Activated CD4-positive, alpha-beta T cell treated with anti-CD3 and anti-CD28 coated beads, Interleukin-10, Interleukin-2, amounts not matched to agents 100 ng/mL and 50 ng/mL, durations not matched to agents 16 hours and 8 hours (primary cell): Measurements from ENCODE around the gene BCAS3.

ENCODE experiments used
- DNase-seq: peaks from one replicate; pipeline ENCODE4 v3.0.0-alpha.2; 2020

The BCAS3 gene

DNA sequence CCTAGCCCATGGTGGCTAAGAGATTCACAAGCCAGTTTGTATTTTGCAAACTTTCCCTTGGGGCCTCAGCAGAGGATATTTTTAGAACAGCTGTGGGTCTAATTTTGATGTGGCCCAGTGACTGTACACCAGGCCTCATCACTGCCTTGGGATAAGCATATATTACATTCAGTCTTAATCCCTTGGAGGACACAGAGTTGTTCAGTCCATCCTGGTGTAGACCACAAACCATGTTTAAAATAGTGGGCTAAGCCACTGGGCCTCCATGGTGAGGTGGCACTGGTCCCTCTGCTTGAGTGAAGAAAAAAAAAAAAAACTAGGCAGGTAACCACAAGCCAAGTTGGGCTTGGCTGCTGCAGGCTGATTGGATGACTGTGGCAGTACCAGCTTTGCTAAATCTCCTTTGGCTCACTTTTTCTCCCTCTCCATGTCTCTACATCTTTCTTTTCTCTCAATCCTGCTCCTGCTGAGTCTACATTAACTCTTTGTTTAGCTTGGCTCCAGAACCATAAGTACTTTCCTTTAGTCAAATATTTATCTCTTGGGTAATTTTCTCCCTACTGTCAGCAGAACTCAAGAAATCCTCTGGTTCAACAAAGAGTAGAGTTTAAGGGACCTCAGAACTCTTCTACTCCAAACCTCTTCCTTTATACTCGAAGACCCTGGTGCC, 602.0 kb downstream of the BCAS3 start:
- peak; percentile 12 for DNase-seq

DNA sequence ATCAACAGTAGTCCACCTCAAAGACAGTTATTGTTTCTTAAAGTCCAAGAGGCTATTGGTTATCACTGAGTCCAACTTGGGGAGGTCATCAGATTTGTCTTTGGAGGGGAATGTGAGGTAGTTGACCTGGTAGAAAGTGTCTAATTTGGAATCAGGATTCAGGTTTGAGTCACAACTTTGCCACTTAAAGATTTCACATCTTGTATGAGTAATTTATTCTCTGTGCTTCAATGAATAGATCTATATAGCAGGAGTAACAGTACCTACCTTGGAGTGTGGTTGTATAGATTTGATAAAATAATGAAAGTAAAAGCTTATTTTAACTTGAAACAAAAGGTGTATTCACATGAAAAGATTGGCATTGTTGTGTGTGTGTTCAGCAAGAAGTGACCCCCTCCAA, 602.7 kb downstream of the BCAS3 start:
- DNase-seq: peak; percentile 51

DNA sequence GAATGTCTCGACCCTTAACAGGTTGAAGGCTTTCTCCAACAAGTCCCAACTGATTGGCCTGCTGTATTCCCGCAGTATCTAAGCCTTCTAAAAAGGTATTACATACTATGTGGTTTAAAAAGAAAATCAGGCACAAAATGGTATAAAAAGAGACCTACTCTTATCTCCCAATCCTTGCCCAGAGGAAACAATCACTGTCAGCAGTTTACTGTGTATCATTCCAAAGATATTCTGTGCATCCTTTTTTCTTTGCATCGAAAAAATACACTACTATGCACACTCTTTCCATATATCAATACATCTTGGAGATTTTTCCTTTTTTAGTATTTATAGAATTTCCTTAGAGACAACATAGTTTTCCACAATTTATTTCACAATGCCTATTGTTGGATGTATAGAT, 603.2 kb downstream of the BCAS3 start:
- no peak for DNase-seq

DNA sequence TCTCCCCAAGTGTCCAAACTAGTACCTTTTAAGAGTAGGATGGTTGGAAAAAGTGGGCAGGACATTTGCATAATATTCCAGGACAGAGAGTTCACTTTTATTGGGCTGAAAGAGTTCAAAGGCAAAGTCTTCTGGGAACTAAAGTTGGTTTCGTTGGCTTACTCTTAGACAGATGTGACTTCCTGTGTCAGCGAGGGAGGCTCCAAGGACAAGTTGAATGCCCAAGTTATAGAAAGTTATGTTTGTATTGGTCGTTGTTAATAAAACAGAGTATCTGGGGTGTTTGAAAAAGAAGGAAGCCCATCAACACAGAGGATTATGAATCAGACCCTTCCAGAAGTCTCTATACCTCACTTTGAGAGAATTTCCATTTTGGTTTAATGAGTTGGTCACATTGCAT, 604.7 kb downstream of the BCAS3 start:
- DNase-seq: no peak

DNA sequence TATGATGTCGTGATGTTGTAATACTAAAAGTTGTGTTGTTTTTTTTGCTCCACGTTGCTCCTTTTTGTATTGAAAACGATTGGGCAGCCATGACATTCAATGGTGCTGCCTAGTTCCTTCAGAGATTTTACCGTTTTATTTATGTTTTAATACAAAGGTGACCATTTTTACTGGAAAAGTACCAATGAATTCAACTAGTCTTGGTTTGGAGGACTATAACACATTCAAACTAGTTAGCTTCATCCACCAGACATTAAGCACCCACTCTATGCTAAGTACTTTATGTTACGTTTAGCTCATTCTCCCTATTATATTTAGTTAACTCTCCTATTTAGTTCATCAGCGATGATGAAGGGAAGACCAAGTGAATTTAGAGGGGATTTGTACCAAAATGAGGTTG, 605.4 kb downstream of the BCAS3 start:
- no peak for DNase-seq

DNA sequence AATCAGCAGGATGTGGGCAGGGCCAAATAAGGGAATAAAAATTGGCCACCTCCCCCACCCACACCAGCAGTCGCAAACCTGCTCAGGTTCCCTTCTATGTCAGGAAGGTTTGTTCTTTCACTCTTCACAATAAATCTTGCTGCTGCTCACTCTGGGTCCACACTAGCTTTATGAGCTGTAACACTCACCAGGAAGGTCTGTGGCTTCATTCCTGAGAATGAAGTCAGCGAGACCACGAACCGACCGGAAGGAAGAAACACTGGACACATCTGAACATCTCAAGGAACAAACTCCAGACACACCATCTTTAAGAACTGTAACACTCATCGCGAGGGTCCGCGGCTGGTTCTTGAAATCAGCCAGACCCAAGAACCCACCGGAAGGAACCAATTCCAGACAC, 606.5 kb downstream of the BCAS3 start:
- no peak for DNase-seq

DNA sequence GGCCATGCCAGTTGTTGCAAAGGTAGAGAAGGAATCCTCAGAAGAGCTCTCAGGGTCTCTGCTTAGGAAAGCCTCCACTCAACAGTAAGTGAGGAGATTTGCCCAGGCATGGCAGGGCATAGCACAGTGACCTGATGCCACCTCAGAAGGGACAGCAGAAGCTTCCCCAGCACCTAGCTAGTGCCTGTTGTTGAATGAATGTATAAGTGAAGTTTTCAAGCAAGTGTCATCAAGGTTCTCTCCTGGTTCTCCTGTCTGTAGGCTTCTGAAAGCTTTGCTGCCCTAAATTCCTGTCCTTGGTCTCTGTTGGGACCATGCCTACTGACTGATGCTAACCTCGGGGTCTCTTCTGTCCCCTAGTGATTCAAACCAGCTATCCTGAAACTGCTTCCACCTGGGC, 607.1 kb downstream of the BCAS3 start:
- no peak for DNase-seq

DNA sequence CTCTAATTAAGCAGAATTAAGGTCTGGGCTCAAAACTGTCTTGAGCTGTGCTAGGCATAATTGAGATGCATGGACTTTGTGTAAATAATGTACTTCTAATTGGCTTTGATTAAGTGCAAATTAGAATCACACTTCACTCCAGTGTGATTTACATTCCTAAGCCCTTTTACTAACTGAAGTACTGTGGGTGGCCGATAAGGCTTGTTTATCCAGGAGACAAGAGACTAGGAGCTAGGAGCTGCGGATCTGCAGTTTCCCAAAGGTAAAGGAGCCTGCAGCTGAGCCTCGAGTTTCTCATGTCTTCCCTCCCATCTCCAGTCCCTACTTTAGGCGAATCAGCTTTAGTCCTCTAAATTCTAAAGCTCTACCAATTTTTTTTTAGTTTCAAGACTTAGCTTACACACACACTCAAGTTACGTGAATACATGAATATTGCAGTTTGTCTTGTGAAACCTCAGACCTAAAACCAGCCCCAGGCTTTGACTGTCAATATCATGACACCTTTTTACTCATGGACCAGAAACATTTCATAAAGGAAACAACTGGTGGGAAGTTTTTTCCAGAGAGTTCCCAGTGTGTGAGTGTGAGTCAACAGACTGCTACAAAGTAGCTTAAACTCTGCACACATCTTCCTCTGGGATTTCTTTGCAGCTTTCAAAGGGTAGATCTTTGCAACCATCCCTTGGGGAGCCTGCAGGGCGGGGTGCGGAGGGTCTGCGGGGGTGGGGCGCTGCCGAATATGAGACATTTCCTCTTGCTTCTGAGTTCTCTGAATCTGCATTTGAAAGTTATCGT, 608.1 kb downstream of the BCAS3 start:
- DNase-seq: peak; percentile 21

DNA sequence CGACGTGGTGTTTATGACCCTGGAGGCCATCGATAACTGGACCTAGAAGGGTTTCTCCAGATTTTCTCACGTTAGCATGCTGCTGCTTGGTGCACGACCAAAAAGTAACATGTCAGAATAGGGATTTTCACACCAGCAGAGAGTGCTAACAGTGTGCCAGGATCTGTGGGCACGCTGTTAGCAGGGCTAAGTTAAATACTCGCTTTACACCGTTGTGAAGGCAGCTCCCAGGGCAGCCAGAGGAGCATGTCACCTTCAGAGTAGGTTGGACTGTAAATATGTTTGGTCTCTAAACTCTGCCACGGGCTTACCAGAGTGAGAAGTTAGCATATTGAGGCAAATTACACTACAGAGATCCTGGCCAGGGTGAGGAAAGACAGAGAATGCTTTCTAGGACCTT, 608.8 kb downstream of the BCAS3 start:
- no peak for DNase-seq

DNA sequence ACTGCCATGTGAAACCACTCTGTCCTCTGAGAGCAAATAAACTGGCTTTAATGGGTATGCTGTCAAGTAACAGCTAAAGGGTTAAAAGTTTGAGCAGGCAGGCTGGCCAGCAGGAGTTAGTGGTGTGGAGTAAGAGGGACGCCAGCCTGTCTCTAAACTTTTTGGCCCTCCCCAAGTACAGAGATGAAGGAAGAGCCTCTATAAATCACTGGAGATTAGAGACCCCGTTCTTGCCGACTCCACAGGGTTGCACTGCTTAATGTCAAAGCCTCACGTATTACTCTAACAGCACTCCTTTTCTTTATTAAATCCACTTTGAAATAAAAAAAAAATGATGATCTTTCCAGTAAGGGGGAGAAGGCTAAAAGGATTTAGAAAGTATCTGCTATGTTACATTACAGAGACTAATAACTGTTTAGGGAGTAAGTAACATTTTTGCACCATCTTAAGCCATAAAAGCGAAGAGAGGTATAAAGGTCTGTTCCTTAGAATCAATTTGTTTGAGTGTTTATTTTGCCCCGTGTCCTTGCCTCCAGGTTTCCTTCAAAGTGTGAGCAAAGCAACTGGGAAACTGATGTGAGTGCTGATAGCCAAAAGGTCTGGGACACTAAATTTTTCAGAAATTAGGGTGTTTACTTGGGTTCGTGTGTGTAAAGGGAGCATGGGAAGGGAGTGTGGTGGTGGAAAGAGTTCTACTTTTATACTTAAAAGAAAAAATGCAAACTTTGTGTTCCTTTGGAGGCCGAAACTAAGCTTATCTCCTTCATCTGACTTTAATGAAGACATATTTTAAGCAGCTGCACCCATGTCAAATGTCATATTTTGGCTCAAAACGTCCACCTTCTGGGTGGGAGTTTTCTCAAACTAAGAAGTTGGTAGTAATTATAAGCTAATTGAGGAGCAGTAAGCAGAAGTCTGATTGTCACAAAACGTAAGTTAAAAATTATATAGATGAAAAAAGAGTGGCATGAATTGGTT, 612.0 kb downstream of the BCAS3 start:
- no peak for DNase-seq

DNA sequence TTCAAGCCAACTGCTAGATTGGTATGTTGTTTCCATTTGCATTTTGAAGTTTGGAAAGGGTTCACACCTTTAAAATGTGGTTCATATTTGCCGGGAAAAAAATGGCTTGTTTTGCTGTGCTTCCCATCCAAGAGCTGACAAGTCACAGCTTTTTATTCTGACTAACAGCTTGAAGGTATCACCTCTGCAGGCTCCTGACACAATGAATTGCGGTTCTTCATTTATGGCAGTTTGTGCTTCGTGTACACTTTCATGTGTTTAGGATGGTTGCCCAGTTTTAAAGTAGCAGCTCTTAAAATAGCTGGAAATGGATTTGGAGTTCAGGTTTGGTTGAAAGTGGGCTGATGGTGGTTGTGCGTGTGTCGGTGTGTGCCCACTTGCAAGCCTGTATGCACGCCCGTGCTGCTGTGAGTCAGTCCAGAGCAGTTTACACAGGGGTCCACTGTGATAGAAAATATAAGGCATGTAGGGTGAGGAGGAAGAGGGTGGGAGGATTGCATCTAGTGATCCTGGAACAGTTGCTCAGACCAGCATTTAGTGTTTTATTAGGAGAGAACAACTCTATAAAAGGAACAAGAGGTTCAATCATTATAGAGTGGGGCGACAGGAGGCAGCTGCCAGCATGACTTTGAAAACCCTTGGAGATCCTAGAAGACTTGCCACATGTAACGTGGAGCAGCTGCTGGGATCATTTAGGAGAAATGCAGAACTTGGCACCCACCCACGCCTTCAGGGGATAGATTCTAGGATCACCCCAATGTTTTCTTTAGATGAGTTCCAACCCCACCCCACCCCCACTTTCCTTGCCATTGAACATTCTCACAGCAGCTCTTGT, 614.0 kb downstream of the BCAS3 start:
- DNase-seq: no peak

DNA sequence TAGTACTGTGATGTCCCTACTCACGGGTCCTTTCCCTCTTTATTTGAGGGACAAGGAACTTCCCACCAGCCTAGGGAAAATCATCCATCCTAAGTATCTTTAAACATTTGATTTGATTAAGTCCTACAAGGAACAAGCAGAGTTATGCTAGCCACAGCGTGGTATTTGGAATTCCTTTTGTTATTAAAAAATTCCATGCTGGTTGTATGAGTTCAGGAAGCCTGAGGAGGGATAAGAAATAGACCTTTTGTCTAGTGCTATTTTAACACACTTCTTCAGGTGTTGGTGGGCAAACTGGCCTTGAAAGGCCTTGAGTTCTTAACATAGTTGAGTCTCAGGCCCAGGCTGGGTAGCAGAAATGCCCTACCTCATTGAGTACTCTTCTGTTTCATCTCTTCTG, 616.6 kb downstream of the BCAS3 start:
- DNase-seq: no peak

DNA sequence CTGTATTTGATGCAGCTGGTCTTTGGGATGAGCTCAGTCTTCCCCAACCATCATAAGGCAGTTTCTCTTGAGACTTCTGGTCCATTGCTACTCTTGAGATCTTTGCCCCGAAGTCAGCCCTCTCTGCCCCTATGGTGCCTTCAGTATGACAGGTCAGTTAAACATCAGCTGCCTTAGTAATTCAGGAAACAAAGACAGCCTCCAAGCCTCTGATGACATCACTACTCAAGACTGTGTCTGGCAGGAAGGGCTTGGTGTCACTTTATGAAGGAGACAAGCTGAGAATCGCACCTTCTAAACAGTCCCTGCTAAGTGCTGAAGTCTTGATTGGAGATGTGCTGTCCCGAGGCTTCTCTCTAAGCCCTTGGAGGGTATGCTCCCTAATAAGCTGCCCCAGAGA, 617.1 kb downstream of the BCAS3 start:
- DNase-seq: no peak

DNA sequence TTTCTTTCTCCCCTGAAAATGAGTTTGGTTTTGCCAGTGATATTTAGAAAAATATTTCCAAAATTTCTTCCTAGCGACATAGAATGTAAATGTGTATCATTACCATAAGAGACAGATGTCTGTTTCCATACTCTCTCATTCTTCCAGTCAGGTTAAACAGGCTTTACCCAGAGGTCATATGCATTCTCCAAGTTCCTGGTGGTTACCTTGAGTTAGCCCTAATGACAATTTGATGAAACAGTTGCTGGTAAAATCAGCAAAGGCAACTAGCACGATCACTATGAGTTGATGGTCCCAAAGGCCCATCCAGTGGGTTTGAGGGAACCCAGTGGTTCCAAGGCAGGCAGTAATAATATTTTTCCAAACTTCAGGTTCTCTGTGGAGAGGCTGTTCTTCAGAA, 618.4 kb downstream of the BCAS3 start:
- DNase-seq: no peak

DNA sequence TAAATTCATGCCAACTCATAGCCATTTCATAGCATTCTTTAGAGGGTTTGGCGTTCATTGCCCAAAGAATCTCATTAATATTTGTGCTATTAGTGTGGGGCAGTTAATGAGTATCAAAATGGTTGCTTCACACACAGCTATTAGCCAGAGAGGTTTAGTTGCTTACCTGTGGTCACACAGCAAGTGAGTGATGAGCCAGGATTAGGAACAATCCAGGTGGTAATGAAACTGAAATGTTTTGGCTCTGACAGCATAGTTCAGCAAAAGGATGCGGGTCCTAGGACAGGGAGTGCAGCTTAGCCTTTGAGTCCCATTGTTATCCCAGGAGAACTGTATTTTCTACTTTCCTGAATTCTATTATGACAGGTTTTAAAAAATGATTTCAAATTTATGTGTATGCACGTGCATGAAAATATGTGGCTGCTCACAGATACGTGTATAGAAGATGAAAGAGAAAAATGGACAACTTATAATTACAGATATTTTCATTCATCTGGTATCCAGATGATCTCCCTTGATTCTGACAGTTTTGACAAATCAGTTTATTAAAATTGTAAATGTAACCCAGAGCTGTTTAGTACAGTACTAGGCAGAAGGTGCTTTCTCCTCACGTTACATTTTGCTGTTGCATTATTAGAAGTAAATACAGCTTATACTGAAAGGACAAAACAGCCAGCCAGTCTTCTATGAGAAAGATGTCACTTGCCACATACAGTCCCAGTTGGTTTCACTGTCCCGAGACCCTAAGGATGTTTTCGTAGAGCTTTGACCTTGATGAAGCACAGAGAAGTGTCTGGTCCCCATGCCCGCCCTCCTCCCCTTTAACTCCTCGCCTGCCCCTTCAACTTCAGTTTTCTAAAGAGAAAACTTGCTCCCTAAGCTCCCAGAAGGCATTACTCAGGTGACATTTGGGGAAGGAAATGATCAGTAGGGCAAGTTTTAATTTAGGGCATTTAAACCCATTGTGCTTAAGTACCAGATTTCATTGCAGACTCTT, 622.2 kb downstream of the BCAS3 start:
- DNase-seq: no peak

DNA sequence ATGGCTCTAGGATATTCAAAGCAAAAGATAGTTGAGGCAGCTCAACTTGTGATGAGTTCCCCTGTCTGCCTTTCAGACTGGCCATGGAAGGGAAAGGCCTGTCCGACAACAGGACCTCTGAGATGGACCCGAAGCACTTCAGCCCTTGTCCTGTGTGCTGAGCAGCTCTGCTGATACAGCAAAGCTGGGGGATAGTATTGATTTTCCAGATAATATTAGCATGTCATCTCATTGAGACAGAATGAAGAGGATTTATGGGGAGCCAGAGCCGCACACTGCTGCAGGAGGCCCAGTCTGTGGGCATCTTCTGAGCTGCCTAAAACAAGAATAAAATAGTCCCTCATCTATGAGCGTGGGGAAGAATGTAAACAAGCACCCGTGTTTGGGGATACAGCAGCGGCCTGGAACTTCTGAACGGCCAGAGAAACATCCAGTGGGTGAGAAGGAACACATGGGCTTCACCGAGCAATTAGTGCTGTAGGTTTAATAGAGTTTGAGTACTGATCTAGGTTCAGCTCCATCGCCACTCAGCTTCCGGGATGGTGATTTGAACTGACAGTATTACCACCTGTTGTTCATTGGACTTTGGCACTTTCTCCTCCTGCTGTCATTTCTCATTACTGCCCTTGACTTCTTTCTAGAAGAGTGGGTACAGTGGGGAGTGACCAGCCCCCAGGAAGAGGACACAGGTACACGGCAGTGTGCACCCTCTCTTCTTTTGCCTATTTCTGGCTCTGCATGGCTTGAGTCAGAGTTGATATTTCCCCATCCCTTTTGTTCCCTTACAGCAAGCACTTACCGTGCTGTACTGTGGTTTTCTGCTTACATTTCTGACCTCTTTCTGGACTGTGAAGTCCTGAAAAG, 625.5 kb downstream of the BCAS3 start:
- no peak for DNase-seq

DNA sequence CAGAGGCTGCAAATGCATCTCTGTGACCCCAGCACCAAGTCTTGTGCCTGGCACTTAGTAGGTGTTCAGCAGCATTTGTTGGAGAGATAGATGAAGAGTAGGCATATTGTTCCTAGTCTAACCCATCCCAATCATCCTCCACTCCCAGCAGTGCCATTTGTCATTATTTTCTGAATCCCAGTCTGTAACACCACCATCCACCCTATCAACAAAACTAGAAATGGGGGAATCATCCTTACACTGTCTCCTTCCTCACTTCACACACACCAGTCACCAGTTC, 626.1 kb downstream of the BCAS3 start:
- no peak for DNase-seq

DNA sequence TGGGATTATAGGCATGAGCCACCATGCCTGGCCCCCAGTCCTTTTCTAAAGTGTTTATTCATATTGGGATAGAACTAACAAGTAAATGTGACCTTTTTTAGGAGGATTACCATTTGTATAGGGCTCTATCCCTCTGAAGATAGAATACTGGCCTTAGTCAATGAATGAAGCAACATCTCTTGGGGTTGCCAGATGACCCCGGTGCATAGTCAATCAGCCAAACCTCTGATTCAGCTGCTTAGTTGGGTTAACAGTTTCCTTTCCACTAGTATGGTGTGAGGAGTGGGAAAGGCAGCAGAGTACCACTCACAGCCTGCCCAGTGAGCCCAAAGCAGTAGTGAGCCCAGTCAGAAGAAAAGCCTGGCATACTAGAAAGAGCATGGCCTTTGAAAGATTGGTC, 627.4 kb downstream of the BCAS3 start:
- no peak for DNase-seq

DNA sequence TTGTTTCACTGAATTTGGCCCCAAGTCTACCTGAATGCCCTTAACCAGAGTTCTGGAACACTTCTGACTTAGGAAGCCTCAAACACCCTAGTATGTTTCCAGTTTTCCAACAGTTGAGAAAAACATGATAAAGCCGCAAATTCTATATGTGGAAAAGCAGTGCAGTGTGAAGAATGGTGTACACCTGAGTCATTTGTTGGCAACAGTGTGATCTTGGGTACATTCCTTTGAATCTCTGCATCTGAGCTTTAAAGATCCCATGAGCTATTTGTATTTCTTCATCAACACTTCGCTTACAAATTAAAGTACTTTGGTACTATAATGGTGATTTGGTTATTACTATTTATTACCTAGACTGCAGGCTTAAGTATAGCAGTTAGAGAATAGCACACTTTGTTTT, 628.4 kb downstream of the BCAS3 start:
- no peak for DNase-seq
